Bronchial epithelial cell (primary cell): ENCODE results near the gene UBAP1. TPM values are rescaled to one million over a fixed set of nuclear protein-coding genes. Genes with fewer than 3 reads are reported as not detected.
"Not testable (repeated sequence)": the region's sequence is repeated elsewhere in the genome, so short reads cannot be mapped to it uniquely, and the experiment has no call there.

ENCODE experiments used
- DNase-seq: peaks from one replicate; pipeline ENCODE4 v3.0.0-alpha.2; 2010; ENCODE audit warnings: low read depth
- FAIRE-seq: peaks from 2 replicates; lab custom pipeline; 2011; peaks lifted over from hg19 to GRCh38; lab: Jason Lieb, UNC
- H3K27me3 ChIP-seq: 2 replicates; pipeline ENCODE4 v1.5.1; 2011; ENCODE audit warnings: low read length; ENCODE audit not compliant: control insufficient read depth, insufficient read depth
- H3K36me3 ChIP-seq: 2 replicates; pipeline ENCODE4 v1.5.1; 2011; ENCODE audit warnings: low read length; ENCODE audit not compliant: control insufficient read depth, insufficient read depth
- H3K4me3 ChIP-seq: 2 replicates; pipeline ENCODE4 v1.5.1; 2011; ENCODE audit warnings: mild to moderate bottlenecking, low read depth, low read length, control low read depth
- total RNA-seq: library from RNA; depleted of rRNA; stranded (reverse); fragments of >200 nt; gene quantifications from 2 replicates; pipeline ENCODE4 v1.2.1, GENCODE V29; 2014
- TF ChIP-seq, protein P1 (sequence below): IDR thresholded peaks from 2 replicates; pipeline ENCODE4 v1.5.1; 2011; ENCODE audit warnings: mild to moderate bottlenecking, moderate library complexity, low read length, control low read depth, inconsistent platforms; ENCODE audit not compliant: insufficient read depth, severe bottlenecking

The UBAP1 gene
- total RNA-seq, 1 donor from 2014 or later = 37.6 TPM

DNA sequence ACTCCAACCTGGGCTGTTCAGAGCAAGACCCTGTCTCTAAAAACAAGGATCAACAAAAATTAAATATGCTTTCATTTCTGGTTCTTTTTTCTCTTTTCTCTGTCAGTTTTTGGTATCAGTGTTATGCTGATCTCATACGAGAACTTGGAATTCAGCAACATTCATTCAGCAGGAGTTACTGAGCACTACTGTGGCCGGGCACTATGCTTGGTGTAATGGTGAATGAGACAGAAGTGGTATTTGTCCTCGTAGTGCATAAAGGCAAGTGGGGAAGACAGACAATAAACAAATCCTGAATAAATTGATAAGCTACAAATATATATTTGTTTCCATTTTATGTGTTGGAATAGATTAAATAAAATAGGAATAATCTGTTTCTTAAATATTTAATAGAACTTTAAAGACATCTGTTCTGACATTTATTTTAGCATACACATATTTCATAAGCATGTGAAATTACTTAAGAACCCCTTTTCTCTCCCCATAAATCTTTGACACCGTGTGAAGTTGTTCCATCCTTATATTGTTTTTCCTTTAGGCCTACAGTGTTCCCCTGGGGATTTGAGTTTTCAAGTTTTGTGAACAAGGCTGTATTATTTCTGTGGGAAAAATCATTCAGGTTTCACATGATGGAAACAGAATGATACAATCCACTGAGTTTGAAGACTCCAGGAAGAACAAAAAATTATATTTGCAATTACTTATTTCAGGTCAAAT, 24.6 kb downstream of the UBAP1 start:
- H3K27me3 ChIP-seq = no peaks in the 10 kb centered on the region
- no peak for DNase-seq
- H3K36me3 ChIP-seq = peaks cover 2% of the 10 kb centered on the region
- TF ChIP-seq, protein P1, sequence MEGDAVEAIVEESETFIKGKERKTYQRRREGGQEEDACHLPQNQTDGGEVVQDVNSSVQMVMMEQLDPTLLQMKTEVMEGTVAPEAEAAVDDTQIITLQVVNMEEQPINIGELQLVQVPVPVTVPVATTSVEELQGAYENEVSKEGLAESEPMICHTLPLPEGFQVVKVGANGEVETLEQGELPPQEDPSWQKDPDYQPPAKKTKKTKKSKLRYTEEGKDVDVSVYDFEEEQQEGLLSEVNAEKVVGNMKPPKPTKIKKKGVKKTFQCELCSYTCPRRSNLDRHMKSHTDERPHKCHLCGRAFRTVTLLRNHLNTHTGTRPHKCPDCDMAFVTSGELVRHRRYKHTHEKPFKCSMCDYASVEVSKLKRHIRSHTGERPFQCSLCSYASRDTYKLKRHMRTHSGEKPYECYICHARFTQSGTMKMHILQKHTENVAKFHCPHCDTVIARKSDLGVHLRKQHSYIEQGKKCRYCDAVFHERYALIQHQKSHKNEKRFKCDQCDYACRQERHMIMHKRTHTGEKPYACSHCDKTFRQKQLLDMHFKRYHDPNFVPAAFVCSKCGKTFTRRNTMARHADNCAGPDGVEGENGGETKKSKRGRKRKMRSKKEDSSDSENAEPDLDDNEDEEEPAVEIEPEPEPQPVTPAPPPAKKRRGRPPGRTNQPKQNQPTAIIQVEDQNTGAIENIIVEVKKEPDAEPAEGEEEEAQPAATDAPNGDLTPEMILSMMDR = no peak
- H3K4me3 ChIP-seq = no peak overlapping the region
- FAIRE-seq = no peak

DNA sequence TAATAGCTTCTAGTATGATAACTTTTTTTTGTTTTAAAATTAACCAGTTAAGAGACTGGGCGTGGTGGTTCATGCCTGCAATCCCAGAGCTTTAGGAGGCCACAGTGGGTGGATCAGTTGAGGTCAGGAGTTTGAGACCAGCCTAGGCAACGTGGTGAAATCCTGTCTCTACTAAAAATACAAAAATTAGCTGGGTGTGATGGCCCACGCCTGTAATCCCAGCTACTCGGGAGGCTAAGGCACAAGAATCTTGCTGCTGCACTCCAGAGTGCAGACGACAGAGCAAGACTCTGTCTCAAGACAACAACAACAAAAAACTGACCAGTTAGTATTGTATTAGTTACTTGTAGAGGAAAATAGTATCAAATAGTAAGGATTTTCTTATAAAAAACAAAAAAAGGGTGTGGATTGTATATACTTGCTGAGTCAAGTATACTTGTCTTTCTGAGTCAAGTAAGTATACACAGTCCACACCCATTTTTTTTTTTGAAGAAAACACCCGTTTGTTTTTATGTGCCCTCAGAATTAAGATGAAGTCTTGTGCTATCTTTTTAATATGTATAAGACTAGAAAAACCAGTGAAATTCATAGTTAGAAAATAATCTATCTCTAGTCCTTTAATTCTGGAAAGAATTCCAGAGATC, 25.3 kb downstream of the UBAP1 start:
- Histone ChIP-seq H3K4me3 (no peak overlapping the region), H3K36me3 (peaks cover 2% of the 10 kb centered on the region), H3K27me3 (no peaks in the 10 kb centered on the region)
- no peak for FAIRE-seq
- DNase-seq = peak; percentile 69
- TF ChIP-seq, protein P1 = no peak

DNA sequence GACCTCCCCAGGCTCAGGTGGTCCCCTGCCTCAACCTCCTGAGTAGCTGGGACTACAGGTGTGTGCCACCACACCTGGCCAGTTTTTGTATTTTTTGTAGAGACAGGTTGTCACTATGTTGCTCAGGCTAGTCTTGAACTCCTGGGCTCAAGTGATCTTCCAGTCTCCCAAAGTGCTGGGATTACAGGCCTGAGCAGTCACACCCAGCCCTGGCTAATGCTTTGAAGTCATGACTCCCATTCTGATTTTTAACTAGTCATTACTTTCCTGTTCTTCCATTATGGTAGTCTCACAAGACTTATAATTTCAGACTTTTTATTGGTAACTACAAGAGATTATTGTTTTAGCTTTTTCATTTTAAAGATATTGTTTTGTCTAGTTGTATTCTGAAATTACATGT, 26.3 kb downstream of the UBAP1 start:
- Histone ChIP-seq H3K27me3 (no peaks in the 10 kb centered on the region), H3K4me3 (no peak overlapping the region), H3K36me3 (peaks cover 2% of the 10 kb centered on the region)
- DNase-seq (no peak), FAIRE-seq (no peak)
- TF ChIP-seq, protein P1 = no peak

DNA sequence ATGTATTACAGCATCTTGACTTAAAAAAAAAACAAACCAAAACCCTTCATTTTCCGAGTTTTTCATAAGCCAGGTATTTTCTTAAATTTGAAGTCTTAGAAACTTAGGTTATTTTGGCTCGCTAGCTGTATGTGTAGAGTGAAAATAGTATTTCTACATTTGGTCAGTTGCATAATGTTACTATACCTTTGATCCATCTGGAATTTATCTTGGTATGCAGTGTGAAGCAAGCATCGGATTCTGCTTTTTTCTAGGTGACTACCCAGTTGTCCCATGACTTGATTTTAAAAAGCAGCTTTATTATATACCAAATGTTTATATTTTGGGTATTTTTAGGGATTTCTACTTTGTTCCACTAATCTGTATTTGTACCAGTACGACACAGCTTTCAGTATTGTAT, 27.7 kb downstream of the UBAP1 start:
- H3K4me3 ChIP-seq = no peak overlapping the region
- FAIRE-seq (no peak), DNase-seq (no peak)
- TF ChIP-seq, protein P1 = no peak
- H3K36me3 ChIP-seq = no peaks in the 10 kb centered on the region
- H3K27me3 ChIP-seq = no peaks in the 10 kb centered on the region

DNA sequence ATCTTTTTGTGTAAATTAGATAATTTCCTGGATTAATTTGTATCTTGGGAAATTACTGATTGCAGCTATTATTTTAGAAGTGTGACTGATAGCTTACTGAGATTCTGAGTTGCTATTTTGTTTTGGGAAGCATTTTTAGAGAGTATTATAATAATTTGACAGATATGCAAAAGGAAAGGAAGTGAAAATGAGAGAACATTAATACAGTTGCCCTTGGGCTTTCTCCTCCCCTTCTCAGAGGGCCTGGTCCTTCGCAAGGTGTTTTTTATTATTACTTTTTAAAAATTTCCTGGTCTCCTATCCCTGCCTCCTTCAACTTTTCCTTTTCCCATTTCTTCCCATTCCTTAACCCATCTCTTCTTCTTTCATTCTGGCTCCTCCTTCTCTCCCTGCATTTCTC, 32.6 kb downstream of the UBAP1 start:
- Histone ChIP-seq H3K4me3 (no peak overlapping the region), H3K27me3 (no peaks in the 10 kb centered on the region), H3K36me3 (no peaks in the 10 kb centered on the region)
- DNase-seq = no peak
- no peak for FAIRE-seq
- TF ChIP-seq, protein P1 = no peak

DNA sequence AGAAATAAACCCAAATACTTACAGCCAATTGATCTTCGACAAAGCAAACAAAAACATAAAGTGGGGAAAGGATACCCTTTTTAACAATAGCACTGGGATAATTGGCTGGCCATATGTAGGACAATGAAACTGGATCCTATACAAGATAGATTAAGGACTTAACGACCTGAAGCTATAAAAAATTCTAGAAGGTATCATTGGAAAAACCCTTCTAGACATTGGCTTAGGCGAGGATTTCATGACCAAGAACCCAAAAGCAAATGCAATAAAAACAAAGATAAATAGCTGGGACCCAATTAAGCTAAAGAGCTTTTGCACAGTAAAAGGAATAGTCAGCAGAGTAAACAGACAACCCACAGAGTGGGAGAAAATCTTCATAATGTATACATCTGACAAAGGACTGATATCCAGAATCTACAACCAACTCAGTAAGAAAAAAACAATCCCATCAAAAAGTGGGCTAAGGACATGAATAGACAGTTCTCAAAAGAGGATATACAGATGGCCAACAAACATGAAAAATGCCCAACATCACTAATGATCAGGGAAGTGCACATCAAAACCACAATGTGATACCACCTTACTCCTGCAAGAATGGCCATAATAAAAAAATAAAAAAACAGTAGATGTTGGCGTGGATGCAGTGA, 35.6 kb downstream of the UBAP1 start:
- H3K4me3 ChIP-seq, DNase-seq, H3K27me3 ChIP-seq, H3K36me3 ChIP-seq, FAIRE-seq: not testable (repeated sequence)
